Astrocyte (in vitro differentiated cells and primary cell): ENCODE data around the gene IGFBP5. TPM values are rescaled to one million over a fixed set of nuclear protein-coding genes. Genes with fewer than 3 reads are reported as not detected.

Experiments used
- DNase-seq: peaks from one replicate; pipeline ENCODE4 v3.0.0-alpha.2; 2010; ENCODE audit warnings: low read depth
- FAIRE-seq: peaks from 2 replicates; lab custom pipeline; 2011; peaks lifted over from hg19 to GRCh38; lab: Jason Lieb, UNC
- H2AFZ ChIP-seq: 2 replicates; pipeline ENCODE4 v1.6.0; 2012; ENCODE audit warnings: low read depth, low read length, inconsistent platforms
- H3K27ac ChIP-seq: 2 replicates; pipeline ENCODE4 v1.5.1; 2011; ENCODE audit warnings: low read depth, low read length, inconsistent platforms
- H3K27me3 ChIP-seq: 2 replicates; pipeline ENCODE4 v1.6.0; 2011; ENCODE audit warnings: low read length, inconsistent platforms; ENCODE audit not compliant: insufficient read depth
- H3K36me3 ChIP-seq: 2 replicates; pipeline ENCODE4 v1.5.1; 2011; ENCODE audit warnings: low read length, inconsistent platforms; ENCODE audit not compliant: insufficient read depth
- H3K4me1 ChIP-seq: 2 replicates; pipeline ENCODE4 v1.5.1; 2011; ENCODE audit warnings: low read length, inconsistent platforms; ENCODE audit not compliant: insufficient read depth
- H3K4me2 ChIP-seq: 2 replicates; pipeline ENCODE4 v1.6.0; 2012; ENCODE audit warnings: low read length, inconsistent platforms
- H3K4me3 ChIP-seq: 2 replicates; pipeline ENCODE4 v1.5.1; 2011; ENCODE audit warnings: low read depth, mild to moderate bottlenecking, low read length, inconsistent platforms; ENCODE audit not compliant: insufficient read depth
- H3K79me2 ChIP-seq: 2 replicates; pipeline ENCODE4 v1.6.0; 2012; ENCODE audit warnings: mild to moderate bottlenecking, low read length, inconsistent platforms; ENCODE audit not compliant: insufficient read depth
- H3K9ac ChIP-seq: 2 replicates; pipeline ENCODE4 v1.6.0; 2012; ENCODE audit warnings: mild to moderate bottlenecking, low read length, inconsistent platforms
- H3K9me3 ChIP-seq: 2 replicates; pipeline ENCODE4 v1.5.1; 2012; ENCODE audit warnings: low read depth, mild to moderate bottlenecking, low read length, inconsistent platforms; ENCODE audit not compliant: insufficient read depth
- H4K20me1 ChIP-seq: 2 replicates; pipeline ENCODE4 v1.6.0; 2012; ENCODE audit warnings: low read length, inconsistent platforms; ENCODE audit not compliant: insufficient read depth
- H3K27ac Mint-ChIP-seq: one replicate; pipeline ENCODE4 v1.8.0; 2021; ENCODE audit warnings: mild to moderate bottlenecking, mixed read lengths; ENCODE audit not compliant: unreplicated experiment
- H3K27me3 Mint-ChIP-seq: one replicate; pipeline ENCODE4 v1.8.0; 2021; ENCODE audit warnings: low read depth, mixed read lengths; ENCODE audit not compliant: unreplicated experiment
- H3K36me3 Mint-ChIP-seq: one replicate; pipeline ENCODE4 v1.8.0; 2021; ENCODE audit warnings: low read depth, mixed read lengths; ENCODE audit not compliant: unreplicated experiment
- H3K4me1 Mint-ChIP-seq: one replicate; pipeline ENCODE4 v1.8.0; 2021; ENCODE audit warnings: low read depth, mixed read lengths; ENCODE audit not compliant: unreplicated experiment
- H3K4me3 Mint-ChIP-seq: one replicate; pipeline ENCODE4 v1.8.0; 2021; ENCODE audit warnings: mild to moderate bottlenecking, moderate library complexity, mixed read lengths; ENCODE audit not compliant: unreplicated experiment
- H3K9me3 Mint-ChIP-seq: one replicate; pipeline ENCODE4 v1.8.0; 2021; ENCODE audit warnings: mild to moderate bottlenecking, mixed read lengths; ENCODE audit not compliant: unreplicated experiment
- EZH2 ChIP-seq: IDR thresholded peaks from 2 replicates; pipeline ENCODE4 v1.6.1; 2012; ENCODE audit warnings: mild to moderate bottlenecking, low read length, inconsistent platforms; ENCODE audit not compliant: insufficient read depth
- total RNA-seq: library from RNA; stranded (reverse); gene quantifications from 2 replicates; pipeline ENCODE4 v1.2.1, GENCODE V29; 2021
- TF ChIP-seq, protein P1 (sequence below): IDR thresholded peaks from 2 replicates; pipeline ENCODE4 v1.5.1; 2011; ENCODE audit warnings: low read depth, mild to moderate bottlenecking, inconsistent platforms, low read length, moderate library complexity; ENCODE audit not compliant: insufficient read depth

IGFBP5 gene
- total RNA-seq, 1 donor from 2014 or later = 422 TPM

DNA sequence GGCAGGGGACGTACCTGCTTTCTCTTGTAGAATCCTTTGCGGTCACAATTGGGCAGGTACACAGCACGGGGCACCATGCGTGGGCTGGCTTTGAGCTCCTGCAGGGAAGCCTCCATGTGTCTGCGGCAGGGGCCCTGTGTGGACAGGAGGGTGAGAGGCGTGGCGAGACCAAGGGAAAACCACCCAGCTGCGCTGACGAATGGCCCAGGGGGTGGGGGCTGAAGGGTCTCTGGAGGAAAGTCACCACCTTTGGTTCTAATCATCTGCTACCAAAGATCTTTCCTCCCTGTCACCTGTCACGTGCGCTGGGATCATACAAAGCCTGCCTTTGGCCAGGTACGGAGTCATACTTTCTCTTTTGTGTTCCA is 17.3 kb downstream of the IGFBP5 start:
- Mint-ChIP-seq H3K27me3 (no peaks in the 10 kb centered on the region), H3K9me3 (peaks cover 2% of the 10 kb centered on the region), H3K4me3 (no peak overlapping the region), H3K36me3 (peaks cover 25% of the 10 kb centered on the region), H3K27ac (no peak overlapping the region), H3K4me1 (peaks cover 32% of the 10 kb centered on the region)
- Histone ChIP-seq H3K4me3 (no peak overlapping the region), H3K4me1 (peaks cover 10% of the 10 kb centered on the region), H2AFZ (no peak overlapping the region), H3K27me3 (no peaks in the 10 kb centered on the region), H4K20me1 (peaks cover 65% of the 10 kb centered on the region), H3K9me3 (no peaks in the 10 kb centered on the region), H3K36me3 (peaks cover 19% of the 10 kb centered on the region), H3K4me2 (no peak overlapping the region), H3K27ac (no peak overlapping the region), H3K9ac (no peak overlapping the region), H3K79me2 (no peaks in the 10 kb centered on the region)
- no peak for TF ChIP-seq EZH2
- TF ChIP-seq, protein P1, sequence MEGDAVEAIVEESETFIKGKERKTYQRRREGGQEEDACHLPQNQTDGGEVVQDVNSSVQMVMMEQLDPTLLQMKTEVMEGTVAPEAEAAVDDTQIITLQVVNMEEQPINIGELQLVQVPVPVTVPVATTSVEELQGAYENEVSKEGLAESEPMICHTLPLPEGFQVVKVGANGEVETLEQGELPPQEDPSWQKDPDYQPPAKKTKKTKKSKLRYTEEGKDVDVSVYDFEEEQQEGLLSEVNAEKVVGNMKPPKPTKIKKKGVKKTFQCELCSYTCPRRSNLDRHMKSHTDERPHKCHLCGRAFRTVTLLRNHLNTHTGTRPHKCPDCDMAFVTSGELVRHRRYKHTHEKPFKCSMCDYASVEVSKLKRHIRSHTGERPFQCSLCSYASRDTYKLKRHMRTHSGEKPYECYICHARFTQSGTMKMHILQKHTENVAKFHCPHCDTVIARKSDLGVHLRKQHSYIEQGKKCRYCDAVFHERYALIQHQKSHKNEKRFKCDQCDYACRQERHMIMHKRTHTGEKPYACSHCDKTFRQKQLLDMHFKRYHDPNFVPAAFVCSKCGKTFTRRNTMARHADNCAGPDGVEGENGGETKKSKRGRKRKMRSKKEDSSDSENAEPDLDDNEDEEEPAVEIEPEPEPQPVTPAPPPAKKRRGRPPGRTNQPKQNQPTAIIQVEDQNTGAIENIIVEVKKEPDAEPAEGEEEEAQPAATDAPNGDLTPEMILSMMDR = no peak
- DNase-seq (no peak), FAIRE-seq (no peak)

GRCh38 chr2:216677439-216678097 is 17.8 kb downstream of the IGFBP5 start:
- DNase-seq (no peak), FAIRE-seq (no peak)
- Mint-ChIP-seq H3K4me1 (peaks cover 30% of the 10 kb centered on the region), H3K27me3 (no peaks in the 10 kb centered on the region), H3K27ac (no peak overlapping the region), H3K4me3 (no peak overlapping the region), H3K9me3 (peaks cover 2% of the 10 kb centered on the region), H3K36me3 (peaks cover 25% of the 10 kb centered on the region)
- no peak for TF ChIP-seq EZH2
- TF ChIP-seq, protein P1 = no peak
- no peak overlapping the region for H3K4me2 ChIP-seq
- H3K79me2 ChIP-seq = no peaks in the 10 kb centered on the region
- H3K27me3 ChIP-seq = no peaks in the 10 kb centered on the region
- peaks cover 19% of the 10 kb centered on the region for H3K36me3 ChIP-seq
- no peak overlapping the region for H3K4me3 ChIP-seq
- no peak overlapping the region for H3K27ac ChIP-seq
- H3K9me3 ChIP-seq = no peaks in the 10 kb centered on the region
- no peak overlapping the region for H2AFZ ChIP-seq
- H3K9ac ChIP-seq = no peak overlapping the region
- peaks cover 10% of the 10 kb centered on the region for H3K4me1 ChIP-seq
- peaks cover 66% of the 10 kb centered on the region for H4K20me1 ChIP-seq

DNA sequence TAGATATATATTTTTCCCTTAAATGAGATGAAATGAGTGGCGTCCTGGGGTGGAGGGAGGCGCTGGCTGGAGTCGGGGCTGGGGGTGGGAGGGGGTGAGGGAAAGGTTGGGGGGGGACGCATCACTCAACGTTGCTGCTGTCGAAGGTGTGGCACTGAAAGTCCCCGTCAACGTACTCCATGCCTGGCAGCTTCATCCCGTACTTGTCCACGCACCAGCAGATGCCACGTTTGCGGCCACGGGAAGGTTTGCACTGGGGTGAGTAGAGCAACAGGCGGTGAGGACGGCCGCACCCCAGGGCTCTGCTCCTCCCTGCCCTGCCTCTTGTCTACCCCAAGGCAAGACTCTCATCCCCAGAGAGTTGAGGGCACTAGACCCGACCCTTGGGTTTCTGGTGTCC is 18.7 kb downstream of the IGFBP5 start:
- no peak overlapping the region for H2AFZ ChIP-seq
- H3K27me3 ChIP-seq = no peaks in the 10 kb centered on the region
- Mint-ChIP-seq H3K27ac (no peak overlapping the region), H3K36me3 (peaks cover 21% of the 10 kb centered on the region), H3K4me1 (peaks cover 21% of the 10 kb centered on the region), H3K27me3 (no peaks in the 10 kb centered on the region), H3K4me3 (no peak overlapping the region), H3K9me3 (peaks cover 2% of the 10 kb centered on the region)
- FAIRE-seq (no peak), DNase-seq (no peak)
- TF ChIP-seq, protein P1 = no peak
- TF ChIP-seq EZH2 = no peak
- H3K4me1 ChIP-seq = peaks cover under 1% of the 10 kb centered on the region
- H4K20me1 ChIP-seq = peaks cover 59% of the 10 kb centered on the region
- no peaks in the 10 kb centered on the region for H3K79me2 ChIP-seq
- H3K27ac ChIP-seq = no peak overlapping the region
- no peak overlapping the region for H3K9ac ChIP-seq
- H3K9me3 ChIP-seq = no peaks in the 10 kb centered on the region
- no peak overlapping the region for H3K4me3 ChIP-seq
- H3K36me3 ChIP-seq = peaks cover 19% of the 10 kb centered on the region
- H3K4me2 ChIP-seq = no peak overlapping the region
